ENCODE data around the gene C7. TPM values are rescaled to one million over a fixed set of nuclear protein-coding genes. Genes with fewer than 3 reads are reported as not detected.
"Not testable (repeated sequence)": the region's sequence is repeated elsewhere in the genome, so short reads cannot be mapped to it uniquely, and the experiment has no call there.

Gene C7
- 100 to 1,000 TPM; 429 to 582 TPM for total RNA-seq
- long read RNA-seq, full-length matches to known transcripts = 140 of 236 reads
- long read RNA-seq, partial matches to known transcripts = 83 of 236 reads
- long read RNA-seq, other reads (novel, unspliced or antisense) = 13 of 236 reads

GRCh38 chr5:40909264-40909663 is at the start of gene C7:
Gene C7 (plus strand): TSS chr5:40909497. CDS start chr5:40909611, 114 bp downstream.
- intact Hi-C loops (cut with DNase I) = loop anchor here (10.0 kb wide), 3 partner anchors 206 to 936 kb away; no protein-coding TSS in a partner anchor
- ATAC-seq = peak; percentile 66 to 78
- DNase-seq = no peak

- ATAC-seq = no peak
- no peak for DNase-seq
- intact Hi-C loops (cut with DNase I) = no loop called here
These were observed 48.6 kb upstream of the C7 start for GRCh38 chr5:40860711-40861110.

DNA sequence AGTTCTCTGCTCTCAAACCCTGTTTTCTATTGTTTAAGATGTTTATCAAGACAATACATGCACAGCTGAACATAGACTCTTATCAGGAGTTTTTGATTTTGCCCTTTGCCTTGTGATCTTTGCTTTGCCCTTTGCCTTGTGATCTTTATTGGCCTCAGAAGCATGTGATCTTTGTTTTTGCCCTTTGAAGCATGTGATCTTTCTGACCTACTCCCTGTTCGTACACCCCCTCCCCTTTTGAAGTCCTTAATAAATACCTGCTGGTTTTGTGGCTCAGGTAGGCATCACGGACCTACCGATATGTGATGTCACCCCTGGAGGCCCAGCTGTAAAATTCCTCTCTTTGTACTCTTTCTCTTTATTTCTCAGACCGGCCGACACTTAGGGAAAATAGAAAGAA is 44.3 kb upstream of the C7 start:
- intact Hi-C loops (cut with DNase I); ATAC-seq; DNase-seq: not testable (repeated sequence)

DNA sequence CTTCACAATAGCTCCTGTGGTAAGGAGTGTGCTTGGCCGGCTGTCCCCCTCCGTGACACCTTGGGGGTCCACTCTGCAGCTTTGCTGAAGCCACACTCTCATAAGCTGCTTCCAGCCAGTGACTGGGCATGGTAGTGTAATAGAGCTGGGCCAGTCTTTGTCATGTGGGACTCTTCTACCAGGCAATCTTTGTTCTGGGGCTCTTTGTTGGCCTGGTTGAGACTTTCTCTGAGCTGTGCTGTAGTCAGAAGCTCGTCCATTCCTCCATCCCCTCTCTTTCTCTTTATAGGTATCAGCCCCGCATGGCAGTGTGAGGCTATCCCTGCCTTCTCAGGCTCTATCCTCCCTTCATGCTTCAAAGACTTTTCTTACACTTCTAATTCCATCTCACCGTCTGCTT is 42.5 kb upstream of the C7 start:
- no peak for DNase-seq
- no peak for ATAC-seq
- intact Hi-C loops (cut with DNase I) = no loop called here

- intact Hi-C loops (cut with DNase I) = no loop called here
- DNase-seq = no peak
These were observed 39.9 kb upstream of the C7 start for GRCh38 chr5:40869384-40869783.

GRCh38 chr5:40871177-40871576 is 38.1 kb upstream of the C7 start:
- intact Hi-C loops (cut with DNase I) = no loop called here
- no peak for DNase-seq
- ATAC-seq = no peak

More at GRCh38 chr5:40869384-40869783, 39.9 kb upstream of the C7 start:
- no peak for ATAC-seq

- ATAC-seq; intact Hi-C loops (cut with DNase I); DNase-seq: not testable (repeated sequence)
These were observed 37.0 kb upstream of the C7 start for GRCh38 chr5:40872253-40872652.

GRCh38 chr5:40873286-40873880 is 35.9 kb upstream of the C7 start:
- ATAC-seq = no peak
- intact Hi-C loops (cut with DNase I) = no loop called here
- no peak for DNase-seq

DNA sequence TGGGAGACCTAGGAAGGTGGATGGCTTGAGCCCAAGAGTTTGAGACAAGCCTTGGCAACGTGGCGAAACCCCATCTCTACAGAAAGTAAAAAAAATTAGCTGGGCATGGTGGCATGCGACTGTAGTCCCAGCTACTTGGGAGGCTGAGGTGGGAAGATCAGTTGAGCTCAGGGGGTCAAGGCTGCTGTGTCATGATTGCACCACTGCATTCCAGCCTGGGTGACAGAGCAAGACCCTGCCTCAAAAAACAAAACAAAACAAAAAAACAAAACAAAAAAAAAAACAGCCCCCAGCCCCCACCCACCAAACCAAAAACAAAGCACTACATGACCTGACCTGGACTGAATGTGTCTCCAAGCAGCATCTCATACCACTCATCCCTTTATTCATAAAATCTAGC is 33.3 kb upstream of the C7 start:
- intact Hi-C loops (cut with DNase I) = no loop called here
- ATAC-seq (no peak), DNase-seq (no peak)

DNA sequence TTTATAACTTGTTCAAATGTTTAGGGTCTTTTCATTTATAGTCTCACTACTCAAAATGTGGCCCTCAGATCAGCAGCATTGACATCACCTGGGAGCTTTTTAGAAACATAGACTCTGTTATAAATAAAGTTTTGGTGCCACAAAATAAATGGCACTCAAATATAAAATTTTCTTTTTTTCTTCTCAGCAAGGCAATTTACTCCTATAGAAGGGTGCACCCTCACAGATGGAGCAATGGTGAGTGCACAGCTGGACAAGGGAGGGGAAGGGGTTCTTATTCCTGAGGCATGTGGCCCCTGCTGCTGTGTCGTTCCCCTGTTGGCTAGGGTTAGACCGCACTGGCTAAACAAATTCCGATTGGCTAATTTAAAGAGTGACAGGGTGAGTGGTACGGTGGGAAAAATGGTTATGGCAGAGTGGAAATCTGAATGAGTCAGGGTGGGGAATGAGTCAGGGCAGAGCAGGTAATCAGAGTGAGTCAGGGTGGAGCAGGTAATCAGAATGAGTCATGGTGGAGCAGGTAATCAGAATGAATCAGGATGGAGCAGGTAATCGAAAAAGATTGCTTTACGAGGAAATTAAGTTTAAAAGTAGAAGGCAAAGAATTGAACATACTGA is 31.8 kb upstream of the C7 start:
- intact Hi-C loops (cut with DNase I) = no loop called here
- no peak for DNase-seq
- ATAC-seq = no peak

GRCh38 chr5:40879163-40879942 is 29.9 kb upstream of the C7 start:
- ATAC-seq = no peak
- intact Hi-C loops (cut with DNase I) = no loop called here
- no peak for DNase-seq

DNA sequence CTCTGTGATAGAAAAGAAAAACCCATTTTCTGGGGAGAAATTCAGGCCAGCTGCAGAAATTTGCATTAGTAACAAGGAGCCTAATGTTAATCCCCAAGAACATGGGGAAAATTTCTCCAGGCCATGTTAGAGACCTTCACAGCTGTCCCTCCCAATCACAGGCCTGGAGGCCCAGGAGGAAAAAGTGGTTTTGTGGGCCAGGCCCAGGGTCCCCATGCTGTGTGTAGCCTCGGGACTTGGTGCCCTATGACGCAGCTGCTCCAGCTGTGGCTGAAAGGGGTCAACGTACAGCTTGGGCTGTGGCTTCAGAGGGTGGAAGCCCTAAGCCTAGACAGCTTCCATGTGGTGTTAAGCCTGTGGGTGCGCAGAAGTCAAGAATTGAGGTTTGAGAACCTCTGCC is 27.0 kb upstream of the C7 start:
- ATAC-seq (no peak), DNase-seq (no peak)
- intact Hi-C loops (cut with DNase I) = loop anchor here in 1 of 2 donors (10.0 kb wide), 1 partner anchor 1307 kb away; no protein-coding TSS in a partner anchor

DNA sequence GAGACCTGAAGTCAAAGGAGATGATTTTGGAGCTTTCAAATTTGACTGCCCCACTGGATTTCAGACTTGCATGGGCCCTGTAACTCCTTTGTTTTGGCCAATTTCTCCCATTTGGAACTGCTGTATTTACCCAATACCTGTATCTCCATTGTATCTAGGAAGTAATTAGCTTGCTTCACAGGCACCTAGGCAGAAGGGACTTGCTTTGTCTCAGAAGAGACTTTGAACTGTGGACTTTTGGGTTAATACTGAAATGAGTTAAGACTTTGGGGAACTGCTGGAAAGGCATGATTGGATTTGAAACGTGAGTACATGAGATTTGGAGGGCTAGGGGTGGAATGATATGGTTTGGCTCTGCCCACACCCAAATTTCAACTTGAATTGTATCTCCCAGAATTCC is 26.2 kb upstream of the C7 start:
- ATAC-seq, DNase-seq: not testable (repeated sequence)
- intact Hi-C loops (cut with DNase I) = loop anchor here in 1 of 2 donors (10.0 kb wide), 1 partner anchor 1308 kb away; no protein-coding TSS in a partner anchor

DNA sequence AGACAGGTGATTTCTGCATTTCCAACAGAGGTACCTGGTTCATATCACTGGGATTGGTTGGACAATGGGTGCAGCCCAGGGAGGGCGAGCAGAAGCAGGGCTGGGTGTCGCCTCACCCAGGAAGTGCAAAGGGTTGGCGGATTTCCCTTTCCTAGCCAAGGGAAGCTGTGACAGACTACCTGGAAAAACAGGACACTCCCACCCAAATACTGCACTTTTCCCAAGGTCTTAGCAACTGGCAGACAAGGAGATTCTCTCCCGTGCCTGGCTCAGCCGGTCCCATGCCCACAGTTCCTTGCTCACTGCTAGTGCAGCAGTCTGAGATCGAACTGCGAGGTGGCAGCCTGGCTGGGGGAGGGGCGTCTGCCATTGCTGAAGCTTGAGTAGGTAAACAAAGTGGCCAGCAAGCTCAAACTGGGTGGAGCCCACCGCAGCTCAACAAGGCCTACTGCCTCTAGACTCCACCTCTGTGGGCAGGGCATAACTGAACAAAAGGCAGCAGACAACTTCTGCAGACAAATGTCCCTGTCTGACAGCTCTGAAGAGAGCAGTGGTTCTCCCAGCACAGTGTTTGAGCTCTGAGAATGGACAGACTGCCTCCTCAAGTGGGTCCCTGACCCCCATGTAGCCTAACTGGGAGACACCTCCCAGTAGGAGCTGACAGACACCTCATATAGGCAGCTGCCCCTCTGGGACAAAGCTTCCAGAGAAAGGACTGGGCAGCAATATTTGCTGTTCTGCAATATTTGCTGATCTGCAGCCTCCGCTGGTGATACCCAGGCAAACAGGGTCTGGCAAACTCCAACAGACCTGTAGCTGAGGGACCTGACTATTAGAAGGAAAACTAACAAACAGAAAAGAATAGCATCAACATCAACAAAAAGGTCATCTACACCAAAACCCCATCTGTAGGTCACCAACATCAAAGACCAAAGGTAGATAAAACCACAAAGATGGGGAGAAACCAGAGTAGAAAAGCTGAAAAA is 13.6 kb upstream of the C7 start:
- intact Hi-C loops (cut with DNase I); DNase-seq; ATAC-seq: not testable (repeated sequence)

DNA sequence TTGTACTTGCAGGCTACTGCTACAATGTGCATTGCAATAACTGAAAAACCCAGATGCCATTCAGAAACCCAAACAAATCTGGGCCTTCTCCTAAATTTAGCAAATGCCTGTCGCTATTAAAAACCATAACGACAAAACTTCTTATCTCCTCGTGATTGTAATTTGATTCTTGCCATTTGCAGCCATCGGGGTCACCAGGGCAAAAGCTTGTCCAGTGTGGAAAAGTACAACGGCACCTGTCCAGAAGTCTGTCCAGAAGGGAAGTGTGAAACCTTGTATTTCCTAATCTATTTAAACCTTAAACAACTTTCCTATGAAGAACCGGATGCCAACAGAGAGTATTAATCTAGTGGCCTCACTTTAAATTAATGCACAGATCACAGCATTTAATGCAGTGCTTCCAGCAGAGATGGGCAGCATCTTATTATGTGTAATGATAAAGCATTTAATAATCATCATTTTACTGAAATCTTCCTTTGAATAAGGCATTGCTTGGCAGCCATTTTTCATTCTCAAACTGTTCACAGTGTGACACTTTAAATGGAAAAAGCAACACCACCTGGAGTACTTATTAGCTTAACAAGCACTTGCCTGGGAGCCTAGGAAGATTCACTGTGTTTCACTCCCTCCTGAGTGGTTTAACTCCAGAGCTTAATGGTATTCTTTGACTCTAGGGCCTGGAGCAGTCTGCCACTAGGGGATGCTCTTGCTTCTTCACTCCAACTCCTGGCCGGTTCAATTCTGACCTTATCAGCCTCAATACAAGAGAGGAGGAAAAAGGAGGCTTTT is 4.9 kb upstream of the C7 start:
- intact Hi-C loops (cut with DNase I) = loop anchor here (2.0 to 10.0 kb wide), 4 partner anchors 58 to 940 kb away; no protein-coding TSS in a partner anchor
- DNase-seq (peak; percentile 67), ATAC-seq (peak; percentile 93 to 95)

DNA sequence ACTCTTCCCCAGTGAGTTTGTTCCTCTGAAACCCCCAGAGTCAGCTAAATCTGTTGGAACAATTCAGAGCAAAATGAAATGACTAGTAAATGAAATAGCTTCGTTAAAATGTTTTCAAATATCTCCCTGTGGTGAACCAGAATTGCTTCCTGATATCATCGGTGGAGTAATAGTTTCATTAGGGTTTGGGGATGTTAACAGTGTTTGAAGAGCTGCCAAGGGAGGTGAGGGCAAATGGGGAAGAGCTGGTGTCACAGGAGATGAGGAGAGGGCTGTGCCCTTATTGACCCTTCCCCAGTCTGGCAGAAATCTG is 4.3 kb upstream of the C7 start:
- ATAC-seq = no peak

GRCh38 chr5:40906351-40906751 is 2.9 kb upstream of the C7 start:
- DNase-seq (no peak), ATAC-seq (no peak)
- intact Hi-C loops (cut with DNase I) = loop anchor here (10.0 kb wide), 3 partner anchors 208 to 938 kb away; no protein-coding TSS in a partner anchor

More for the DNA sequence above, 4.3 kb upstream of the C7 start:
- intact Hi-C loops (cut with DNase I) = loop anchor here (2.0 to 10.0 kb wide), 4 partner anchors 58 to 940 kb away; no protein-coding TSS in a partner anchor
- no peak for DNase-seq

- intact Hi-C loops (cut with DNase I) = loop anchor here (10.0 kb wide), 3 partner anchors 205 to 935 kb away; no protein-coding TSS in a partner anchor
- DNase-seq (no peak), ATAC-seq (no peak)
These were observed 426 bp downstream of the C7 start for GRCh38 chr5:40909723-40910122.

Measured in left cardiac atrium (tissue), 4 donors.